ENCODE measurements around the gene POLR2J2.
"Not testable (repeated sequence)": the region's sequence is repeated elsewhere in the genome, so short reads cannot be mapped to it uniquely, and the experiment has no call there.

DNA sequence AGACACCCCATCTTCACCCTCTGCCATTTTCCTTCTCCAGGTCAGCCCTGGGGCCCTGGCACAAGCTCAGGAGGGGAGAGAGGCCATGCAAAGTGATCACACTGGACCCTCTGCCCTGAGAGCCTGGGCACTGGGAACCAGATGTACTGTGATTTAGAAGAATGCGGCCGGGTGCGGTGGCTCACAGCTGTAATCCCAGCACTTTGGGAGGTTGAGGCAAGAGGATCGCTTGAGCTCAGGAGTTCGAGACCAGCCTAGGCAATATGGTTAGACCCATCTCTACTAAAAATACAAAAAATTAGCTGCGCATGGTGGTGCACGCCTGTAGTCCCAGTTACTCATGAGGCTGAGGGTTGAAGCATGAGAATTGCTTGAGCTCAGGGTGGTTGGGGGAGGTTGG, 23.6 kb downstream of the POLR2J2 start:
- TF ChIP-seq, protein P1, sequence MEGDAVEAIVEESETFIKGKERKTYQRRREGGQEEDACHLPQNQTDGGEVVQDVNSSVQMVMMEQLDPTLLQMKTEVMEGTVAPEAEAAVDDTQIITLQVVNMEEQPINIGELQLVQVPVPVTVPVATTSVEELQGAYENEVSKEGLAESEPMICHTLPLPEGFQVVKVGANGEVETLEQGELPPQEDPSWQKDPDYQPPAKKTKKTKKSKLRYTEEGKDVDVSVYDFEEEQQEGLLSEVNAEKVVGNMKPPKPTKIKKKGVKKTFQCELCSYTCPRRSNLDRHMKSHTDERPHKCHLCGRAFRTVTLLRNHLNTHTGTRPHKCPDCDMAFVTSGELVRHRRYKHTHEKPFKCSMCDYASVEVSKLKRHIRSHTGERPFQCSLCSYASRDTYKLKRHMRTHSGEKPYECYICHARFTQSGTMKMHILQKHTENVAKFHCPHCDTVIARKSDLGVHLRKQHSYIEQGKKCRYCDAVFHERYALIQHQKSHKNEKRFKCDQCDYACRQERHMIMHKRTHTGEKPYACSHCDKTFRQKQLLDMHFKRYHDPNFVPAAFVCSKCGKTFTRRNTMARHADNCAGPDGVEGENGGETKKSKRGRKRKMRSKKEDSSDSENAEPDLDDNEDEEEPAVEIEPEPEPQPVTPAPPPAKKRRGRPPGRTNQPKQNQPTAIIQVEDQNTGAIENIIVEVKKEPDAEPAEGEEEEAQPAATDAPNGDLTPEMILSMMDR (IDR thresholded peaks at IDR 0.05; ENCODE audit: control extremely low read depth in 1 of 3, insufficient read depth in 1 of 3, low read depth in 1 of 3, low read length in 3 of 3) = not testable (repeated sequence)
- not testable (repeated sequence) for TF ChIP-seq POLR2A (IDR thresholded peaks at IDR 0.05; ENCODE audit: control extremely low read depth in 1 of 2, low read depth in 2 of 2, low read length in 2 of 2)
